NCI-H2196 treated with DMSO at 0.1 percent for 48 hours (cell line): ENCODE results near the gene PHF21B.

Source experiments
- DNase-seq: peaks from one replicate; lab custom pipeline; 2025; ENCODE audit not compliant: unreplicated experiment; lab: John Stamatoyannopoulos, UW

Gene PHF21B

GRCh38 chr22:45019861-45020655, 10.3 kb upstream of the PHF21B start:
- DNase-seq = no peak

- DNase-seq = no peak
Measured at GRCh38 chr22:45014654-45015053, 4.8 kb upstream of the PHF21B start.

GRCh38 chr22:45013138-45013537, 3.3 kb upstream of the PHF21B start:
- no peak for DNase-seq

GRCh38 chr22:45010532-45010900, 711 bp upstream of the PHF21B start:
- DNase-seq = no peak

- no peak for DNase-seq
Measured at GRCh38 chr22:45008751-45009605, 827 bp downstream of the PHF21B start.

- DNase-seq = no peak
Measured at GRCh38 chr22:45008186-45008681, 1.6 kb downstream of the PHF21B start.

GRCh38 chr22:45007391-45008185, 2.2 kb downstream of the PHF21B start:
- no peak for DNase-seq

GRCh38 chr22:45006964-45007390, 2.8 kb downstream of the PHF21B start:
- no peak for DNase-seq

- DNase-seq = no peak
Measured at GRCh38 chr22:45006111-45006963, 3.5 kb downstream of the PHF21B start.

GRCh38 chr22:45001653-45002052, 8.2 kb downstream of the PHF21B start:
- no peak for DNase-seq

GRCh38 chr22:45000330-45000729, 9.5 kb downstream of the PHF21B start:
- no peak for DNase-seq

- DNase-seq = no peak
Measured at GRCh38 chr22:44999687-45000086, 10.1 kb downstream of the PHF21B start.

GRCh38 chr22:44999231-44999630, 10.6 kb downstream of the PHF21B start:
- DNase-seq = no peak

- DNase-seq = no peak
Measured at GRCh38 chr22:44998296-44998695, 11.5 kb downstream of the PHF21B start.

- DNase-seq = no peak
Measured at GRCh38 chr22:44997060-44997459, 12.7 kb downstream of the PHF21B start.

GRCh38 chr22:44996648-44997047, 13.2 kb downstream of the PHF21B start:
- DNase-seq = no peak

GRCh38 chr22:44996120-44996519, 13.7 kb downstream of the PHF21B start:
- no peak for DNase-seq

GRCh38 chr22:44995715-44996114, 14.1 kb downstream of the PHF21B start:
- no peak for DNase-seq

- DNase-seq = peak; percentile 23
Measured at GRCh38 chr22:44995105-44995514, 14.7 kb downstream of the PHF21B start.

GRCh38 chr22:44994399-44995104, 15.3 kb downstream of the PHF21B start:
- no peak for DNase-seq
